H1 (cell line): ENCODE measurements around the gene PCF11. TPM values are rescaled to one million over a fixed set of nuclear protein-coding genes. Genes with fewer than 3 reads are reported as not detected.

Source experiments
- CHD2 ChIP-seq: IDR thresholded peaks from 2 replicates; pipeline ENCODE4 v1.6.1; 2012; ENCODE audit warnings: low read length, improper control_type of control experiment
- CTCF ChIP-seq, 3 experiments: IDR thresholded peaks; 1 replicate in 2 of 3; 2 replicates in 1 of 3; pipeline versions ENCODE4 v1.5.1 to v1.6.1; 2011; ENCODE audit warnings: low read length in 3 of 3, mild to moderate bottlenecking in 3 of 3, inconsistent platforms in 2 of 3, low read depth in 1 of 3, moderate library complexity in 1 of 3; ENCODE audit not compliant: insufficient read depth in 1 of 3; ENCODE audit errors: control extremely low read depth in 1 of 3
- GTF2F1 ChIP-seq: IDR thresholded peaks from 2 replicates; pipeline ENCODE4 v1.6.1; 2012; ENCODE audit warnings: low read depth, low read length, improper control_type of control experiment, borderline replicate concordance
- SP2 ChIP-seq: IDR thresholded peaks from 2 replicates; pipeline ENCODE4 v1.6.1; 2012; ENCODE audit warnings: mild to moderate bottlenecking, low read length, inconsistent platforms
- TEAD4 ChIP-seq: IDR thresholded peaks from 2 replicates; pipeline ENCODE4 v1.6.1; 2012; ENCODE audit warnings: low read depth, low read length, inconsistent platforms, mixed read lengths
- polyA plus RNA-seq, 7 experiments: library from polyadenylated mRNA; depleted of rRNA in 3 of 7; stranded (reverse) in 5 of 7; unstranded in 2 of 7; fragments of >200 nt in 5 of 7; fragments of 200-250 nt in 2 of 7; gene quantifications; 1 replicate in 5 of 7; 2 replicates in 1 of 7; 4 replicates in 1 of 7; pipeline versions ENCODE4 v1.2.1 to v1.2.3, GENCODE V29; 2011 to 2013; ENCODE audit warnings: missing spikeins in 2 of 7, mixed read lengths in 2 of 7
- total RNA-seq: library from RNA; stranded (reverse); fragmentation: NEBNext Ultra II Directional; extraction: Animal tissue kit (Norgen Biotek cat#: 25700); gene quantifications from 2 replicates; pipeline ENCODE4 v1.2.1, GENCODE V29; 2021

The PCF11 gene
- total and polyA plus RNA-seq, 2 of the 8 experiments (the other 6 are each of a cell fraction or from before 2014, with no cell fraction given): 25.1 to 47.7 TPM

DNA sequence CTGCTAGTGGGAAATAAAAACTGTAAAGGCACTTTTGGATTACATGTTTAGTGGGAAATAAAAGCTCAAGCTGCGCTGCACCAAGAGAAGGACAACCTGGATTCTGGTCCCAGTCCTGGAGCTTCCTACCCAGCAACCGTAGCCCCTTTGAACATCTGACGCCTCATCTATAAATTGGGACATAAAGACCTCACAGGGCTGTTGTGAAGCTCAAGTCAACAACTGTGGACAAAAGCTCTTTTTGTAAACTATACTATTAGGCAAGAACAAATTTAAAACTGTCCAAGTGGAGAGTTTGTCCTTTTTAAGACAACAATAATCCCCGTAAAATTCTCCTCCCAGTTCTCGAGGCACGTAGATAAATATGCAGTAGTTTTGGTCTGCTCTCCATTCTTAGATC is 17.6 kb upstream of the PCF11 start (continued):
- no peak for TF ChIP-seq CTCF (IDR thresholded peaks at IDR 0.05; ENCODE audit: control extremely low read depth in 1 of 3, insufficient read depth in 1 of 3, low read depth in 1 of 3, low read length in 3 of 3)
- TF ChIP-seq CHD2: no peak
- no peak for TF ChIP-seq TEAD4
- TF ChIP-seq GTF2F1: no peak
- no peak for TF ChIP-seq SP2
